Measurements from ENCODE around the gene NPFFR1. TPM values are rescaled to one million over a fixed set of nuclear protein-coding genes. Genes with fewer than 3 reads are reported as not detected.

NPFFR1 gene
- total and polyA plus RNA-seq, 8 donors: under 0.01 to 0.03 (median 0.03) TPM; not detected in 4

DNA sequence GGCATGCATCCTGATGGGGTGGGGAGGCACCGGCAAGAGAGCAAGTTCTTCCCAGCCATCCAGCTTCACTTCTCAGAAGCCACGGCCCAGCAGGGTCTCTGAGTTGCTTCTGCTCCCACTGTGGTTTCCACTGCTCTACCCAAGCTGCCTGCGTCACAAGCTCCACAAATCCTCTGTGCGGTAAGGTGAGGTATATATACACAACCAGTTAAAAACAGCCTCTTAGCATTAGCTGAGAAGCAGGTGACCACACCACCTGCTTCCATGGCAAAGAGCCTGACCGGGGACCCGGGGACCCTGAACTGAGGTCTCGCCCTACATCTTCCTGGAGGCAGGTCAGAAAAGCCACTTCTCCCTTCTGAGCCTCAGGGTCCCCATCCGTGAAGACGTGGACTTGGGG lies 46.9 kb upstream of the NPFFR1 start:
- Histone ChIP-seq H3K36me3 (no peaks in the 10 kb centered on the region), H3K27ac (no peak overlapping the region), H3K27me3 (no peaks in the 10 kb centered on the region), H3K9me3 (no peaks in the 10 kb centered on the region), H3K4me1 (peaks cover 10 to 19% (median 11%) of the 10 kb centered on the region in 3 donors), H3K4me3 (no peak overlapping the region)
- FAIRE-seq (no peak), ATAC-seq (no peak), DNase-seq (peak in 1 of 6 donors; percentile 13)
- TF ChIP-seq, protein P1, sequence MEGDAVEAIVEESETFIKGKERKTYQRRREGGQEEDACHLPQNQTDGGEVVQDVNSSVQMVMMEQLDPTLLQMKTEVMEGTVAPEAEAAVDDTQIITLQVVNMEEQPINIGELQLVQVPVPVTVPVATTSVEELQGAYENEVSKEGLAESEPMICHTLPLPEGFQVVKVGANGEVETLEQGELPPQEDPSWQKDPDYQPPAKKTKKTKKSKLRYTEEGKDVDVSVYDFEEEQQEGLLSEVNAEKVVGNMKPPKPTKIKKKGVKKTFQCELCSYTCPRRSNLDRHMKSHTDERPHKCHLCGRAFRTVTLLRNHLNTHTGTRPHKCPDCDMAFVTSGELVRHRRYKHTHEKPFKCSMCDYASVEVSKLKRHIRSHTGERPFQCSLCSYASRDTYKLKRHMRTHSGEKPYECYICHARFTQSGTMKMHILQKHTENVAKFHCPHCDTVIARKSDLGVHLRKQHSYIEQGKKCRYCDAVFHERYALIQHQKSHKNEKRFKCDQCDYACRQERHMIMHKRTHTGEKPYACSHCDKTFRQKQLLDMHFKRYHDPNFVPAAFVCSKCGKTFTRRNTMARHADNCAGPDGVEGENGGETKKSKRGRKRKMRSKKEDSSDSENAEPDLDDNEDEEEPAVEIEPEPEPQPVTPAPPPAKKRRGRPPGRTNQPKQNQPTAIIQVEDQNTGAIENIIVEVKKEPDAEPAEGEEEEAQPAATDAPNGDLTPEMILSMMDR (IDR thresholded peaks at IDR 0.05): no peak
- intact Hi-C loops (cut with DNase I): no loop called here
- 78 to 85% methylated on average over 9 of the region's 9 CpGs for WGBS, 2 donors

DNA sequence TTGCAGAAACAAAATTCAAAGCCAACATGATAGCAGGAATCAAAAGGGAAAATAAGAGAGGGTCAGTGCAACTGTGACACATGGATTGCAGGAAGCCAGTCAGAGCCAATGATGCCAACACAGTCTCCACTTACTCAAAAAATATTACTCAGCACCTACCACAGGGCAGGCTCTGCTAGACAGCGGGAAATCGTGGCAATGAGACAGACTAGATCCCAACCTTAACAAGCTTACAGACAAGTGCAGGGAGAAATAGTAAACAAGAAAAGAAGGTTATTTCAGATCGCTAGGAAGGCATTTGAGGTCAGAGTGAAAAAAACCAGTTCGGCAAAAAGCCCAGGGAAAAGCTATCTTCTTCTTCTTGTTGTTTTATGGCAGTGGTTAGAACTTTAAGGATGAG lies 45.2 kb upstream of the NPFFR1 start:
- 67 to 71% methylated on average over 4 of the region's 4 CpGs for WGBS, 2 donors
- ATAC-seq: no peak
- intact Hi-C loops (cut with DNase I): no loop called here
- Histone ChIP-seq H3K27me3 (no peaks in the 10 kb centered on the region), H3K36me3 (no peaks in the 10 kb centered on the region), H3K4me3 (no peak overlapping the region), H3K9me3 (no peaks in the 10 kb centered on the region), H3K27ac (no peak overlapping the region), H3K4me1 (peaks cover 10 to 19% (median 11%) of the 10 kb centered on the region in 3 donors)
- TF ChIP-seq, protein P1 (IDR thresholded peaks at IDR 0.05): no peak
- DNase-seq: no peak
- FAIRE-seq: no peak

DNA sequence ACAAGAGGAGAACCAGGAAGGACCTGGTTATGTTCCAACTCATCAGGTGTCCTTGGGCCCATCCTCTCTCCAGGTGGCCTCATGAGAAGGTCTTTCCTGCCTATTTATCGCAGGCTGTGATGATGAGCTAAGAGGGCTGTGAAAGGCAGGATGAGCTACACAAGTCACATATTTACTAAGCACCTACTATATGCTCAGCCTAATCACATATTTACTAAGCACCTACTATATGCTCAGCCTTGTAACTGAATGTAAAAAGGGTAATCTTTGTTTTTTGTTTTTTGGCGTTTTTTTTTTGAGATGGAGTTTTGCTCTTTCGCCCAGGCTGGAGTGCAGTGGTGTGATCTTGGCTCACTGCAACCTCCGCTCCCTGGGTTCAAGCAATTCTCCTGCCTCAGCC lies 44.2 kb upstream of the NPFFR1 start:
- no peaks in the 10 kb centered on the region for H3K9me3 ChIP-seq
- FAIRE-seq (no peak), ATAC-seq (no peak), DNase-seq (no peak)
- no peak overlapping the region for H3K27ac ChIP-seq
- no peaks in the 10 kb centered on the region for H3K27me3 ChIP-seq
- peaks cover 10 to 19% (median 11%) of the 10 kb centered on the region in 3 donors for H3K4me1 ChIP-seq
- TF ChIP-seq, protein P1 (IDR thresholded peaks at IDR 0.05): no peak
- WGBS, 2 donors: 92 to 94% methylated on average over 4 of the region's 4 CpGs
- intact Hi-C loops (cut with DNase I): no loop called here
- H3K36me3 ChIP-seq: no peaks in the 10 kb centered on the region
- no peak overlapping the region for H3K4me3 ChIP-seq

DNA sequence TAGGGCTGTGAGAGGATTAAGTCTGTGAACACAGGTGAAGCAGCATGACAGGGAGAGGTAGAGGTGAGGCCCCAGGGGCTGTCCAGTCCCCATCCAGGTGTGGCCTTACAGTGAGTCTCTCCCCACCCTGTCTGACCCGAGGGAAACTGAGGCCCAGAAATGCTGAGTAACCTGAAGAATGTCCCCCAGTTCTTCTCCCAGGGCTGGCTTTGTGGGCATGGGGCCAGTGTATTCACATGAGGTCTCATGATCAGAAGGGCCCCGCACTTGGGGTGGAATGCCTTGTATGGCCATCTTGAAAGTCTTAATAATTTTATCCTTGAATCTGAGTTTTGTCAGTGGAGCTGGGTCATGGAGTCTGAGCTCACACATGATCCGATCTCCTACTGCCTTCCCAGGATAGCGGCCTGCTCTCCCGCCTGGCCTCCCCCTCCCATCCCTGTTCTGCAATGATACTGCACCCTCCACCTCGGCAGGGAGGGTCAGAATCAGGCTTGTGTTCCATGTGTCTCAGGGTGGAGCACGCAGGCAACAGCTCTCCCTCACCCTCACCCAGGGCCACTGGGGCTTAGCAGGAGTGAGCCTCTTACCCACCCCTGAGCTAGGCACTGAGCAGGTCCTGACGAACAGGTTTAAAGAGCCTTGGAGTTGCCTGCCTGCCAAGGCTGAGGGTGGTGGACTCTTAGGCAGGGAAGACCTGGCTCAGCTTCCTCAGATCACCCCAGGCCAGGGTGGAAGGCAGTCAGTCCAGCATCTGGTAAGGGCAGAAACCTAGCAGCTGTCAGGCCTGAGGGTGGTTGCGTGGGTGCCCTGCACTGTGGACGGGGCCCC lies 41.4 kb upstream of the NPFFR1 start:
- no peak overlapping the region for H3K4me3 ChIP-seq
- H3K4me1 ChIP-seq: no peaks in the 10 kb centered on the region
- FAIRE-seq (no peak), DNase-seq (no peak), ATAC-seq (no peak)
- intact Hi-C loops (cut with DNase I): no loop called here
- H3K36me3 ChIP-seq: no peaks in the 10 kb centered on the region
- TF ChIP-seq, protein P1 (IDR thresholded peaks at IDR 0.05): no peak
- no peak overlapping the region for H3K27ac ChIP-seq
- no peaks in the 10 kb centered on the region for H3K27me3 ChIP-seq
- H3K9me3 ChIP-seq: no peaks in the 10 kb centered on the region
- 86 to 88% methylated on average over 10 of the region's 10 CpGs for WGBS, 2 donors

DNA sequence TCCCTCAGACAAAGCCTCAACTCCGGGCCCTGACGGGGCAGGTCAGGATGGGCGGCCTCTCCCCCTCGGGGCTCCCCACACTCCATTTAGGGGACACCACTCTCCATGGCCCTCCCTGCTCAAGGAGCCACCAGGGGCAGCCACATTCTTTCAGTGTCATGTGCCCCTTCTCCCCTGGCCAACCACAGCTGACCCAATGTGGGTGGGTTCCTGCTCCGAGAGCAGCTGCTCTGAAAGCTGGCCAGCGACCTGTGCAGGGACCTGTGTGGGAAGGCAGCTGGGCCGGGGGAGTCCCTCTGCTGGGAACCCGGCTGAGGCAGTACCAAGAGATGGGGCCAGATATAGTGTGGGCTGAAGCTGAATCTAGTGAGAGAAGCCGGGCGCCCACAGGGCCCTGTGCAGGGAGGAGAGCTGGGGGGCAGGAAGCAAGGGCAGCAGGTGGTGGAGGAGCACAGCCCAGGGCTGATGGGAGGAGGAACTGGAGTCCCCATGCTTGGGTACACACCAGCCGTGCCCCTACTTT lies 40.6 kb upstream of the NPFFR1 start:
- WGBS, 2 donors: 77 to 91% methylated on average over 11 of the region's 11 CpGs
- no peak for ATAC-seq
- H3K27ac ChIP-seq: no peak overlapping the region
- peak in 1 of 6 donors; percentile 46 for DNase-seq
- no peak for FAIRE-seq
- no peaks in the 10 kb centered on the region for H3K9me3 ChIP-seq
- no peaks in the 10 kb centered on the region for H3K27me3 ChIP-seq
- H3K4me1 ChIP-seq: no peaks in the 10 kb centered on the region
- intact Hi-C loops (cut with DNase I): no loop called here
- no peaks in the 10 kb centered on the region for H3K36me3 ChIP-seq
- H3K4me3 ChIP-seq: no peak overlapping the region
- TF ChIP-seq, protein P1 (IDR thresholded peaks at IDR 0.05): no peak
